HFF-Myc (cell line): ENCODE data around the gene TTYH2.

Experiments
- DNase-seq: peaks from one replicate; pipeline ENCODE4 v3.0.0-alpha.2; 2011; ENCODE audit warnings: low read depth; ENCODE audit errors: extremely low read depth
- H3K4me3 ChIP-seq: replicated peaks from 2 replicates; pipeline ENCODE4 v1.5.1; 2011; ENCODE audit warnings: low read depth, mild to moderate bottlenecking, control low read depth, low read length
- TF ChIP-seq, protein P1 (sequence below): IDR thresholded peaks from 2 replicates; pipeline ENCODE4 v1.5.1; 2012; ENCODE audit warnings: mild to moderate bottlenecking, low read depth, low read length, control low read depth; ENCODE audit errors: missing control alignments

The TTYH2 gene

DNA sequence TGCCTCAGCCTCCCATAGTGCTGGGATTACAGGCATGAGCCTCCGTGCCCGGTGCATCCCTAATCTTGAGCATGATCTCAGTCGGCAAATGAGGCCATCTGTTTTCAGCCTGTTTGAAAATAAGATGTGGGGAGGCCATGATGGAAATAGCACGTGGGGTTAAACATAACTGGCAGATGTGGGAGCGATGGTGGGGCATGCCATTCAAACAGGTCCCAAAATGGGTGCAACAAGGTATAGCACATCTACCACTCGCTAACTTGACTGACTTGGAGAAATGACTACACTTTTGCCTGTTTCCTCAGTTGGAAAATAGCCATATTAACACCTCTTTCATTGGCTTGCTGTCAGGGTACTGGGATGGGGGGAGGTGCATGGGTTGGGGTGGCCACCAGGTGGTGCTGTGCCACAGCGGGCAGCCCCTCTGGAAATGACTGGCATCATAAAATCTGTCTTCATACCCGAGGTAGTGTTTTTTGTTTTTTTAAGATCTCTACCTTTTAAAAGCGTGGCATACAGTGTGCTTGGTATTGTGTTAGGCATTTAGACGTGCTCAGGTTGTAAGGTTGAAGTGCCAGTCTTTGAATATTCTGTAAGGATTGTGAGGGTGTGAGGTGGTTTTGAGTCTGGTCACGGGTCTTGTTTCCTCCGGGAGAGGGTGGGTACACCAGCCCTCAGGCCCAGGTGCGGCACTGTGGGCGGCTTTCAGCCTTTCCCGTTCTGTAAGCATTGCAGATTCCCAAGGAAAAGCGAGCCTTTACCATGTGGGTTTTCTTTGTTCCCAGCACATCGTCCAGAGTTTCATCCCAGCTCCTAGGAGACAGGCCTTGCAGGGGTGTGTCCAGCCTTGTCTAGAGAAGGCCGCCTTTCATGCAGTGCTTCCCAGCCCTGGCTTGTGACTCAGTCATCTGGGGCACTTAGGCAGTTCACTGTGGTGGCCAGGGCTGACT, 2.9 kb upstream of the TTYH2 start:
- TF ChIP-seq, protein P1, sequence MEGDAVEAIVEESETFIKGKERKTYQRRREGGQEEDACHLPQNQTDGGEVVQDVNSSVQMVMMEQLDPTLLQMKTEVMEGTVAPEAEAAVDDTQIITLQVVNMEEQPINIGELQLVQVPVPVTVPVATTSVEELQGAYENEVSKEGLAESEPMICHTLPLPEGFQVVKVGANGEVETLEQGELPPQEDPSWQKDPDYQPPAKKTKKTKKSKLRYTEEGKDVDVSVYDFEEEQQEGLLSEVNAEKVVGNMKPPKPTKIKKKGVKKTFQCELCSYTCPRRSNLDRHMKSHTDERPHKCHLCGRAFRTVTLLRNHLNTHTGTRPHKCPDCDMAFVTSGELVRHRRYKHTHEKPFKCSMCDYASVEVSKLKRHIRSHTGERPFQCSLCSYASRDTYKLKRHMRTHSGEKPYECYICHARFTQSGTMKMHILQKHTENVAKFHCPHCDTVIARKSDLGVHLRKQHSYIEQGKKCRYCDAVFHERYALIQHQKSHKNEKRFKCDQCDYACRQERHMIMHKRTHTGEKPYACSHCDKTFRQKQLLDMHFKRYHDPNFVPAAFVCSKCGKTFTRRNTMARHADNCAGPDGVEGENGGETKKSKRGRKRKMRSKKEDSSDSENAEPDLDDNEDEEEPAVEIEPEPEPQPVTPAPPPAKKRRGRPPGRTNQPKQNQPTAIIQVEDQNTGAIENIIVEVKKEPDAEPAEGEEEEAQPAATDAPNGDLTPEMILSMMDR, result peak; percentile 96
- peak overlapping the region; percentile 61; the same call in 1 of the 2 replicates for H3K4me3 ChIP-seq
- no peak for DNase-seq

DNA sequence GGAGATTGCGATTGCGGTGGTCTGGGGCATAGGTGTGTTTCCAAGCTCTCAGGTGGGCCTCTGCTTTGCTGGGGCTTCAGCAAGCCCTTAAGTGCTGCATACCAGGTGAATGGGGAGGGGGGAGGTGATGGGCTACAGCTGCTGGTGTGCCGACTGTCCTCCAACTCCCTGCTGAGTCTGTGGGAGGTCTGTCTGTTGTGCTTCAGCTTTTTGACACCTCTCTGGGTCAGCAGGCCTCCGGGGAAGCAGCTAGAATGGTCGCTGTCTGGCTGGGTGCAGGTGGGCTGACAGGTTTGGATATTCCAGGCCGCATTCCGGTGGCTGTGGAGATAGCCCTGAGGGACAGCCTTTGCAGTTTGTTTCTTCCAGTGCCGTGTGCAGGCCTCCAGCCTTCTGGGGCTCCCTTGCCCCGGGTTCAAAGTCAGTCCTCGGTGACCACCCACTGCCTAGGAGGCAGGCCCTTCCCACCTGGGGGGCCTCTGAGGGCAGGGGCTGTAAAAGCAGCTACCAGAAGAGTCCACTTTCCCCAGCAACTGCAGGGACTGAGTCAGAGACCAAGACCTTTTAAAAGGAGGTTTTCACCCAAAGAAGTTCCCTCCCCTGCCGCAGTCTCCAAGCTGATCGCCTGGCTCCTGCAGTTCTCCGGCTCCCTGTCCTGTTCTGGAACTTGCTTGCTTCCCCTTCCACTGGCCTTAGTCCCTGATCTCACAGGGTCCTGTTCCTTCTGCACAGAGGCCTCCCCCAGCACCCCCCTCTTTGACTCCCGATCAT, 2.0 kb upstream of the TTYH2 start:
- TF ChIP-seq, protein P1, result no peak
- H3K4me3 ChIP-seq, result peak overlapping the region; percentile 61
- no peak for DNase-seq

DNA sequence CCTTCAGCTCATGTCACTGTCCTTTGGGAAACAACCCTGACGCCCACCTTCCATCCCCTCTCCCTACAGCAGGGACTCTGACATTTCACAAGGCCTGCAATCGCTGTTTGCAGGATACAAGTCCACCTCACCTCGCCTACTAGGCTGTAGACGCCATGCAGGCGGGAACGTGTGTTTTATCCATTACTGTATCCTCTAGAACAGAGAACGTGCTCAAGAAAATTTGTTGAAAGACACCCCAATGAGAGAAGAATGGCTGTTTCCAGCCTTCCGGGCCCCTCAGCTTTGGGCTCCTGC, 1.5 kb upstream of the TTYH2 start:
- DNase-seq, result no peak
- TF ChIP-seq, protein P1, result no peak
- peak overlapping the region; percentile 61 for H3K4me3 ChIP-seq

DNA sequence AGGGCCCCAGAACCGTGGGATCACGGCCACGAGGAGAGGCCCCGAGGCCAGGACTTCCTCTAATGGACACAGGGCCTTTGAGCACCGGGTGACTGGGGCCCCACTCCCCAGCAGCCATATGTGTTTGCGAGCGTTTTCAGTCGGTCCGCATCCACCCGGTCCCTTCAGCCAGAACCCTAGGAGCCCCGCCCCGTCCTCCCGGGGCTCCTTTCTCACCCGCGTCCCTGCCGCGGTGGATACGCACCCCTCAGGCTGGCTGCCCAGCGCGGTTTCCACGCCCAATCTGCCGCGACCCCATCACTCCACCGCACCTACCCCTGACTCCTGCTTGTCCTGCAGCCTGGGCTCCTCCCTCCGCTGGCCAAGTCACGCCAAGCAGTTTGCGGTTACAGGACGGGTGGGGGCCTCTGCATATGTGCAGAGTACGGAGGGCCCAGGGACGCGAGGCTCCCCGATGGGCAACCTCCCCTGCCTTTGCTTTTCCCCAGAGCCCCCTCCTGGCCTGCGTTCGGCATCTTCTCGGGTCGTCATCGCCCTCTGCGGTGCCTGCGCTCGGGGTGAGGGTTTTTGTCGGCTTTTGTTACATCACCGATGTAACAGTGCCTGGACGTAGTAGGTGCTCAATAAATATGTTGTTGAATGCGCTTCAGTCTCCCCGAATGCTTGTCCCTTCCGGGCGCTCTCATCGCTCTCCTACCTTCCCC, 1.0 kb upstream of the TTYH2 start:
- TF ChIP-seq, protein P1, result no peak
- DNase-seq, result no peak
- H3K4me3 ChIP-seq, result peak overlapping the region; percentile 61

DNA sequence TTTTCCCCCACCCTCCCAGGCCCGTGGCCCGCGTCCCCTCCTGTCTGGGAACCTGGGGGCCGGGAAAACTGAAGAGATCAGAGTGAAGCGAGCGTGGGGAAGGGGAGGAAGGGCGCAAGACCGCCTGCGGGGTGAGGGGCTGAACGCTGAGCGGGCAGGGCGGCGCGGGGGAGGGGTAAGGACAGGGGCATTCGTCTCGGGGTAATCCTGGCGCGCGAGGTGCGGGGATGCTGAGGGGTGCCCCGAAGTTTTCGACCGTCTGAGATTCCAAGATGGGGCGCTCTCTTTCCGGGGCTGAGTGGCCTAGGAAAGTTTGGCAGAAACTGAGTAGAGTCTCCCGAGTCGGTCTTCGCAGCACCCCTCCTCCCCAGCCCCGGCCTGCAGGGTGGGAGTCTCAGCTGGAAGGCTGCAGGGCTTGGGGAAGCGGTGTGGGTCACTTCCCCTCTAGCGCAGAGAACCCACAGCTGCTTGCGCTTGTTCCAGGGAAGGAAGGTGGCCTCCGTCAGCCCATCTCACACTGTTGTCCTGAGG, 555 bp downstream of the TTYH2 start:
- peak overlapping the region; percentile 61 for H3K4me3 ChIP-seq
- DNase-seq, result no peak
- TF ChIP-seq, protein P1, result no peak
